HepG2 (cell line): ENCODE measurements around the gene HOXD4. TPM values are rescaled to one million over a fixed set of nuclear protein-coding genes. Genes with fewer than 3 reads are reported as not detected.

Experiments used
- ATAC-seq: fragments of 200-7000 bp; cut with Tn5 transposase; 3 replicates; pipeline ENCODE4 v1.9.1; 2020; ENCODE audit warnings: mild to moderate bottlenecking, moderate library complexity
- BruUV-seq: library from RNA; stranded (reverse); fragments of 400-500 nt; replicated peaks from 2 replicates; lab custom pipeline; 2021; lab: Mats Ljungman, UMichigan
- CTCF ChIA-PET: fragments of 300-600 bp; formaldehyde crosslinking; extraction: SDS; loops from one replicate; lab custom pipeline; 2021; ENCODE audit warnings: low total read pairs, inconsistent platforms, low intra/inter-chr PET ratio; lab: Yijun Ruan, JAX
- POLR2A ChIA-PET: fragments of 350-600 bp; sonication (Branson Sonifier 250); formaldehyde crosslinking; loops from one replicate; lab custom pipeline; 2020; ENCODE audit warnings: antibody characterized with exemption, inconsistent platforms; lab: Yijun Ruan, JAX
- DNase-seq: peaks from one replicate; pipeline ENCODE4 v3.0.0-alpha.2; 2015; ENCODE audit warnings: low spot score
- FAIRE-seq: peaks from 3 replicates; lab custom pipeline; 2011; peaks lifted over from hg19 to GRCh38; lab: Jason Lieb, UNC
- H2AFZ ChIP-seq: one replicate; pipeline ENCODE4 v1.6.1; 2011; ENCODE audit warnings: low read length, inconsistent platforms
- H3K27ac ChIP-seq: fragments of 300-600 bp; 3 replicates; pipeline ENCODE4 v1.8.0; 2011; ENCODE audit warnings: mixed run types, mild to moderate bottlenecking, mixed read lengths, low read length, inconsistent platforms; ENCODE audit not compliant: insufficient read depth; ENCODE audit errors: extremely low read length
- H3K27me3 ChIP-seq, 2 experiments: fragments of 200-600 bp in 1 of 2; 2 replicates in 1 of 2; 3 replicates in 1 of 2; pipeline versions ENCODE4 v1.6.0 to v1.8.0; 2011; ENCODE audit warnings: low read length in 2 of 2, mild to moderate bottlenecking in 2 of 2, moderate library complexity in 2 of 2, inconsistent platforms in 1 of 2; ENCODE audit not compliant: insufficient read depth in 2 of 2, control insufficient read depth in 1 of 2
- H3K36me3 ChIP-seq, 2 experiments: fragments of 200-600 bp in 1 of 2; replicated peaks in 1 of 2; 2 replicates in 1 of 2; 3 replicates in 1 of 2; pipeline versions ENCODE4 v1.5.1 to v1.8.0; 2011; ENCODE audit warnings: low read length in 2 of 2, inconsistent platforms in 1 of 2; ENCODE audit not compliant: insufficient read depth in 2 of 2, control insufficient read depth in 1 of 2
- H3K4me1 ChIP-seq: 2 replicates; pipeline ENCODE4 v1.5.1; 2012; ENCODE audit warnings: low read length, inconsistent platforms; ENCODE audit not compliant: insufficient read depth
- H3K4me2 ChIP-seq: 2 replicates; pipeline ENCODE4 v1.6.0; 2011; ENCODE audit warnings: low read depth, low read length, inconsistent platforms
- H3K4me3 ChIP-seq, 3 experiments: fragments of 200-600 bp in 1 of 3; sonication (generic), shearing (Covaris generic) in 1 of 3; replicated peaks in 1 of 3; 2 replicates each; pipeline ENCODE4 v1.5.1; 2011 to 2016; ENCODE audit warnings: low read length in 3 of 3, inconsistent platforms in 2 of 3, low read depth in 2 of 3, mild to moderate bottlenecking in 2 of 3, control low read depth in 1 of 3, mixed read lengths in 1 of 3; ENCODE audit not compliant: insufficient read depth in 1 of 3
- H3K79me2 ChIP-seq: one replicate; pipeline ENCODE4 v1.6.1; 2011; ENCODE audit warnings: low read length, inconsistent platforms; ENCODE audit not compliant: insufficient read depth
- H3K9ac ChIP-seq: 2 replicates; pipeline ENCODE4 v1.6.0; 2011; ENCODE audit warnings: mild to moderate bottlenecking, low read depth, low read length, inconsistent platforms; ENCODE audit not compliant: insufficient read depth
- H3K9me3 ChIP-seq: 2 replicates; pipeline ENCODE4 v1.5.1; 2012; ENCODE audit warnings: mild to moderate bottlenecking, low read length
- H4K20me1 ChIP-seq: 2 replicates; pipeline ENCODE4 v1.6.0; 2011; ENCODE audit warnings: inconsistent platforms, mild to moderate bottlenecking, low read length, moderate library complexity; ENCODE audit not compliant: insufficient read depth
- CHD2 ChIP-seq: IDR thresholded peaks from 2 replicates; pipeline ENCODE4 v1.6.1; 2011; ENCODE audit warnings: low read depth, low read length, improper control_type of control experiment
- NFKB2 ChIP-seq: sonication (generic); formaldehyde crosslinking; IDR thresholded peaks from 2 replicates; pipeline ENCODE4 v1.4.0; 2020; ENCODE audit warnings: missing genetic modification reagents, borderline replicate concordance
- TEAD3 ChIP-seq: optimal IDR thresholded peaks from 2 replicates; pipeline ENCODE3; 2016; ENCODE audit warnings: borderline replicate concordance
- ZFP62 ChIP-seq: sonication (generic); formaldehyde crosslinking; IDR thresholded peaks from 2 replicates; pipeline ENCODE4 v1.4.0; 2020; ENCODE audit warnings: missing genetic modification reagents
- ZNF138 ChIP-seq: sonication (generic); formaldehyde crosslinking; IDR thresholded peaks from 2 replicates; pipeline ENCODE4 v1.5.0; 2020; ENCODE audit warnings: mild to moderate bottlenecking, low read depth, missing genetic modification reagents
- ZNF614 ChIP-seq: IDR thresholded peaks from 2 replicates; pipeline ENCODE4 v1.6.1; 2018; ENCODE audit warnings: missing biosample characterization, missing genetic modification reagents, inconsistent platforms, borderline replicate concordance
- ZSCAN21 ChIP-seq: sonication (generic); formaldehyde crosslinking; IDR thresholded peaks from 2 replicates; pipeline ENCODE4 v1.8.0; 2022; ENCODE audit warnings: mild to moderate bottlenecking, missing genetic modification reagents, moderate library complexity, borderline replicate concordance
- WGBS: methylation state at CpG from one replicate; pipeline ENCODE4 v1.1.6; 2017; ENCODE audit warnings: low lambda C conversion rate; 5-methylcytosine and 5-hydroxymethylcytosine counted together
- in situ Hi-C: cut with HindIII; loops from 2 replicates; pipeline ENCODE4 v1.10.0; 2017; ENCODE audit warnings: low pct_unique_long_range_greater_than_20kb; ENCODE audit not compliant: extremely low pct_ligation_motif_present
- intact Hi-C: fragments of 100-400 bp; cut with micrococcal nuclease; formaldehyde crosslinking; loops from one replicate; pipeline ENCODE4 v1.10.0; 2022; ENCODE audit not compliant: unreplicated experiment
- polyA plus RNA-seq, 8 experiments: library from polyadenylated mRNA; depleted of rRNA in 3 of 8; stranded (reverse) in 7 of 8; unstranded in 1 of 8; fragments of >200 nt; fragmentation: Illumina TruSeq in 4 of 8; extraction: Trizol in 4 of 8; gene quantifications; 2 replicates each; pipeline versions ENCODE4 v1.2.1 to v1.2.3, GENCODE V29; 2011 to 2016; ENCODE audit warnings: low read depth in 4 of 8, missing spikeins in 1 of 8, mixed read lengths in 1 of 8; ENCODE audit not compliant: insufficient read depth in 1 of 8
- total RNA-seq, 5 experiments: library from RNA; depleted of rRNA; stranded (reverse); fragments of >200 nt; fragmentation: Illumina TruSeq; extraction: Trizol; gene quantifications; 2 replicates each; pipeline ENCODE4 v1.2.3, GENCODE V29; 2016; ENCODE audit warnings: low read depth in 1 of 5
- TF ChIP-seq, protein P1 (sequence below): sonication (generic); formaldehyde crosslinking; IDR thresholded peaks from 2 replicates; pipeline ENCODE4 v1.5.0; 2020; ENCODE audit warnings: mild to moderate bottlenecking, missing genetic modification reagents, moderate library complexity
- TF ChIP-seq, protein P2 (sequence below): sonication (generic); formaldehyde crosslinking; IDR thresholded peaks from 2 replicates; pipeline ENCODE4 v1.9.0; 2021; ENCODE audit warnings: missing genetic modification reagents, mild to moderate bottlenecking, borderline replicate concordance
- TF ChIP-seq, protein P3 (sequence below), 2 experiments: sonication (generic) in 1 of 2; formaldehyde crosslinking in 1 of 2; IDR thresholded peaks; 2 replicates each; pipeline versions ENCODE4 v1.4.0 to v1.6.1; 2016 to 2020; ENCODE audit warnings: borderline replicate concordance in 1 of 2, low read depth in 1 of 2, mild to moderate bottlenecking in 1 of 2, missing genetic modification reagents in 1 of 2

HOXD4 gene
- total and polyA plus RNA-seq, 2 of the 13 experiments (the other 11 are each of a cell fraction or from before 2014, with no cell fraction given): not detected

DNA sequence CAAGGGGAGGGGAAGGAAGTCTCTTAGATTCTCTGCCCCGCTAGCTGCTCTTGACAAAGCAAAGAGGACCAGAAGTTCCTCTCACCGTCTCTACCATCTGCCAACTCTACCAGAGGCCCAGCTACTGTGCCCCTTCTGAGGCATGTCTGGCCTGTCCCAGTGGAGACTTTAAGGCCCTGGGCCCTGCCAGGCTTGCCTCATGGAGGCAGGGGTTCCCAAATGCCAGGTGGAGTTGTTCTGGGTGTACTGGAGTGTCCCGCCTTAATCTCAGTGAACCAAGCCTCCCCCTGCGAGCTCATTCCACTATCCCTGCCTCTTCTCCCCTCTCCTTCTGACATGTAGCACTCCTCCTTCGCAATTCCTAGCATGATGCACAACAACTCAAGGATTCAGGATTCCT lies 49.5 kb upstream of the HOXD4 start:
- in situ Hi-C loops: loop anchor here (10.0 kb wide), 1 partner anchor 1067 kb away; no protein-coding TSS in a partner anchor
- Histone ChIP-seq H3K9me3 (no peaks in the 10 kb centered on the region), H2AFZ (no peak overlapping the region)
- TF ChIP-seq CHD2 (no peak), ZSCAN21 (CRISPR knock-in tag) (no peak), TEAD3 (CRISPR knock-in tag) (no peak), NFKB2 (CRISPR knock-in tag) (no peak), ZFP62 (no peak), ZNF138 (no peak), ZNF614 (CRISPR knock-in tag) (no peak)
- TF ChIP-seq, protein P1, sequence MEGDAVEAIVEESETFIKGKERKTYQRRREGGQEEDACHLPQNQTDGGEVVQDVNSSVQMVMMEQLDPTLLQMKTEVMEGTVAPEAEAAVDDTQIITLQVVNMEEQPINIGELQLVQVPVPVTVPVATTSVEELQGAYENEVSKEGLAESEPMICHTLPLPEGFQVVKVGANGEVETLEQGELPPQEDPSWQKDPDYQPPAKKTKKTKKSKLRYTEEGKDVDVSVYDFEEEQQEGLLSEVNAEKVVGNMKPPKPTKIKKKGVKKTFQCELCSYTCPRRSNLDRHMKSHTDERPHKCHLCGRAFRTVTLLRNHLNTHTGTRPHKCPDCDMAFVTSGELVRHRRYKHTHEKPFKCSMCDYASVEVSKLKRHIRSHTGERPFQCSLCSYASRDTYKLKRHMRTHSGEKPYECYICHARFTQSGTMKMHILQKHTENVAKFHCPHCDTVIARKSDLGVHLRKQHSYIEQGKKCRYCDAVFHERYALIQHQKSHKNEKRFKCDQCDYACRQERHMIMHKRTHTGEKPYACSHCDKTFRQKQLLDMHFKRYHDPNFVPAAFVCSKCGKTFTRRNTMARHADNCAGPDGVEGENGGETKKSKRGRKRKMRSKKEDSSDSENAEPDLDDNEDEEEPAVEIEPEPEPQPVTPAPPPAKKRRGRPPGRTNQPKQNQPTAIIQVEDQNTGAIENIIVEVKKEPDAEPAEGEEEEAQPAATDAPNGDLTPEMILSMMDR: no peak
- TF ChIP-seq, protein P2, sequence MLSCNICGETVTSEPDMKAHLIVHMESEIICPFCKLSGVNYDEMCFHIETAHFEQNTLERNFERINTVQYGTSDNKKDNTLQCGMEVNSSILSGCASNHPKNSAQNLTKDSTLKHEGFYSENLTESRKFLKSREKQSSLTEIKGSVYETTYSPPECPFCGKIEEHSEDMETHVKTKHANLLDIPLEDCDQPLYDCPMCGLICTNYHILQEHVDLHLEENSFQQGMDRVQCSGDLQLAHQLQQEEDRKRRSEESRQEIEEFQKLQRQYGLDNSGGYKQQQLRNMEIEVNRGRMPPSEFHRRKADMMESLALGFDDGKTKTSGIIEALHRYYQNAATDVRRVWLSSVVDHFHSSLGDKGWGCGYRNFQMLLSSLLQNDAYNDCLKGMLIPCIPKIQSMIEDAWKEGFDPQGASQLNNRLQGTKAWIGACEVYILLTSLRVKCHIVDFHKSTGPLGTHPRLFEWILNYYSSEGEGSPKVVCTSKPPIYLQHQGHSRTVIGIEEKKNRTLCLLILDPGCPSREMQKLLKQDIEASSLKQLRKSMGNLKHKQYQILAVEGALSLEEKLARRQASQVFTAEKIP (CRISPR knock-in tag): no peak
- TF ChIP-seq, protein P3, sequence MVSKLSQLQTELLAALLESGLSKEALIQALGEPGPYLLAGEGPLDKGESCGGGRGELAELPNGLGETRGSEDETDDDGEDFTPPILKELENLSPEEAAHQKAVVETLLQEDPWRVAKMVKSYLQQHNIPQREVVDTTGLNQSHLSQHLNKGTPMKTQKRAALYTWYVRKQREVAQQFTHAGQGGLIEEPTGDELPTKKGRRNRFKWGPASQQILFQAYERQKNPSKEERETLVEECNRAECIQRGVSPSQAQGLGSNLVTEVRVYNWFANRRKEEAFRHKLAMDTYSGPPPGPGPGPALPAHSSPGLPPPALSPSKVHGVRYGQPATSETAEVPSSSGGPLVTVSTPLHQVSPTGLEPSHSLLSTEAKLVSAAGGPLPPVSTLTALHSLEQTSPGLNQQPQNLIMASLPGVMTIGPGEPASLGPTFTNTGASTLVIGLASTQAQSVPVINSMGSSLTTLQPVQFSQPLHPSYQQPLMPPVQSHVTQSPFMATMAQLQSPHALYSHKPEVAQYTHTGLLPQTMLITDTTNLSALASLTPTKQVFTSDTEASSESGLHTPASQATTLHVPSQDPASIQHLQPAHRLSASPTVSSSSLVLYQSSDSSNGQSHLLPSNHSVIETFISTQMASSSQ (IDR thresholded peaks at IDR 0.05; ENCODE audit: low read depth): no peak
- TF ChIP-seq, protein P3 (CRISPR knock-in tag; IDR thresholded peaks at IDR 0.05; ENCODE audit: borderline replicate concordance): no peak
- TF ChIP-seq, all 625 proteins: peak for 0
- Histone ChIP-seq H3K36me3 (no peaks in the 10 kb centered on the region), H3K4me2 (no peak overlapping the region), H4K20me1 (no peaks in the 10 kb centered on the region; the same call in 1 of the 2 replicates), H3K79me2 (no peaks in the 10 kb centered on the region), H3K27ac (no peak overlapping the region), H3K4me1 (peaks cover 12% of the 10 kb centered on the region), H3K27me3 (peaks cover 38 to 99% of the 10 kb centered on the region in 2 experiments), H3K9ac (no peak overlapping the region), H3K4me3 (no peak overlapping the region)
- ChIA-PET CTCF (no interaction called here), POLR2A (no interaction called here)
- no TSS peak for BruUV-seq
- ATAC-seq: no peak
- intact Hi-C loops: no loop called here
- FAIRE-seq: no peak
- DNase-seq: no peak
- 21% methylated on average over 5 of the region's 5 CpGs for WGBS
